Parathyroid adenoma (tissue), 2 donors: Measurements from ENCODE around the gene B3GALT6.
"Not testable (repeated sequence)": the region's sequence is repeated elsewhere in the genome, so short reads cannot be mapped to it uniquely, and the experiment has no call there.

Experiments used
- H2AFZ ChIP-seq: fragments of 300-600 bp; sonication (generic); one replicate; pipeline ENCODE4 v1.7.0; 2017; ENCODE audit warnings: antibody characterized with exemption, mild to moderate bottlenecking
- H3K27ac ChIP-seq: fragments of 300-600 bp; sonication (generic); one replicate; pipeline ENCODE4 v1.7.0; 2017
- H3K27me3 ChIP-seq: fragments of 300-600 bp; sonication (generic); one replicate; pipeline ENCODE4 v1.7.0; 2017; ENCODE audit warnings: low read length; ENCODE audit not compliant: control insufficient read depth, insufficient read depth
- H3K36me3 ChIP-seq: fragments of 300-600 bp; sonication (generic); one replicate; pipeline ENCODE4 v1.7.0; 2017; ENCODE audit warnings: low read length; ENCODE audit not compliant: control insufficient read depth, insufficient read depth
- H3K4me1 ChIP-seq: fragments of 300-600 bp; sonication (generic); one replicate; pipeline ENCODE4 v1.7.0; 2017; ENCODE audit warnings: control low read depth
- H3K4me2 ChIP-seq: fragments of 300-600 bp; sonication (generic); one replicate; pipeline ENCODE4 v1.7.0; 2017; ENCODE audit warnings: low read length
- H3K4me3 ChIP-seq: fragments of 300-600 bp; sonication (generic); one replicate; pipeline ENCODE4 v1.7.0; 2017; ENCODE audit warnings: low read depth, low read length
- H3K79me2 ChIP-seq: fragments of 300-600 bp; sonication (generic); one replicate; pipeline ENCODE4 v1.7.0; 2017; ENCODE audit warnings: control low read depth
- H3K9ac ChIP-seq: fragments of 300-600 bp; sonication (generic); one replicate; pipeline ENCODE4 v1.7.0; 2017; ENCODE audit warnings: mild to moderate bottlenecking
- H3K9me3 ChIP-seq: fragments of 300-600 bp; sonication (generic); one replicate; pipeline ENCODE4 v1.7.0; 2017; ENCODE audit warnings: low read length; ENCODE audit not compliant: control insufficient read depth
- CTCF ChIP-seq: fragments of 300-600 bp; sonication (generic); IDR thresholded peaks from one replicate; pipeline ENCODE4 v1.7.0; 2017; ENCODE audit warnings: antibody characterized with exemption, mild to moderate bottlenecking
- donor health status: primary hyperparathyroidism.

Gene B3GALT6

GRCh38 chr1:1245178-1245816, 13.3 kb downstream of the B3GALT6 start:
- H3K4me3 ChIP-seq, result no peak overlapping the region
- no peak for TF ChIP-seq CTCF
- no peaks in the 10 kb centered on the region for H3K4me1 ChIP-seq
- H3K27me3 ChIP-seq, result no peaks in the 10 kb centered on the region
- no peaks in the 10 kb centered on the region for H3K79me2 ChIP-seq
- no peak overlapping the region for H3K4me2 ChIP-seq
- no peak overlapping the region for H2AFZ ChIP-seq
- H3K36me3 ChIP-seq, result no peaks in the 10 kb centered on the region
- H3K9ac ChIP-seq, result no peak overlapping the region
- no peak overlapping the region for H3K27ac ChIP-seq
- no peaks in the 10 kb centered on the region for H3K9me3 ChIP-seq

GRCh38 chr1:1245817-1246576, 14.0 kb downstream of the B3GALT6 start:
- Histone ChIP-seq H3K27ac (no peak overlapping the region), H3K79me2 (no peaks in the 10 kb centered on the region), H3K9me3 (no peaks in the 10 kb centered on the region), H2AFZ (no peak overlapping the region), H3K4me1 (no peaks in the 10 kb centered on the region), H3K36me3 (no peaks in the 10 kb centered on the region), H3K27me3 (no peaks in the 10 kb centered on the region), H3K4me2 (no peak overlapping the region), H3K4me3 (no peak overlapping the region), H3K9ac (no peak overlapping the region)
- no peak for TF ChIP-seq CTCF

- no peaks in the 10 kb centered on the region for H3K9me3 ChIP-seq
- no peaks in the 10 kb centered on the region for H3K36me3 ChIP-seq
- H2AFZ ChIP-seq, result no peak within 1 kb of the TSS
- H3K4me2 ChIP-seq, result no peak within 1 kb of the TSS
- H3K4me3 ChIP-seq, result no peak within 1 kb of the TSS
- H3K79me2 ChIP-seq, result no peaks in the 10 kb centered on the region
- no peaks in the 10 kb centered on the region for H3K4me1 ChIP-seq
- H3K27me3 ChIP-seq, result no peaks in the 10 kb centered on the region
- no peak within 1 kb of the TSS for H3K27ac ChIP-seq
- TF ChIP-seq CTCF, result no peak
- no peak within 1 kb of the TSS for H3K9ac ChIP-seq
Measured at GRCh38 chr1:1246577-1247340, 14.7 kb downstream of the B3GALT6 start, which contains the start of gene C1QTNF12. TSS of gene C1QTNF12 (minus strand) at chr1:1246722. CDS start at chr1:1246690, 32 bp downstream.

- H3K36me3 ChIP-seq, result no peaks in the 10 kb centered on the region
- H3K9ac ChIP-seq, result no peak overlapping the region
- H3K4me1 ChIP-seq, result no peaks in the 10 kb centered on the region
- no peak overlapping the region for H3K27ac ChIP-seq
- H3K4me2 ChIP-seq, result no peak overlapping the region
- H2AFZ ChIP-seq, result no peak overlapping the region
- no peak overlapping the region for H3K4me3 ChIP-seq
- TF ChIP-seq CTCF, result no peak
- no peaks in the 10 kb centered on the region for H3K79me2 ChIP-seq
- H3K9me3 ChIP-seq, result no peaks in the 10 kb centered on the region
- H3K27me3 ChIP-seq, result no peaks in the 10 kb centered on the region
Measured at GRCh38 chr1:1247341-1247913, 15.4 kb downstream of the B3GALT6 start.

GRCh38 chr1:1248009-1248913, 16.2 kb downstream of the B3GALT6 start:
- not testable (repeated sequence) for H3K4me2 ChIP-seq, H3K4me3 ChIP-seq, H3K9ac ChIP-seq, H3K36me3 ChIP-seq, H3K79me2 ChIP-seq, H3K9me3 ChIP-seq, H3K27me3 ChIP-seq, H3K27ac ChIP-seq, H2AFZ ChIP-seq, H3K4me1 ChIP-seq
